CD4-positive, CD25-positive, alpha-beta regulatory T cell (primary cell): Measurements from ENCODE around the gene ZBED2. TPM values are rescaled to one million over a fixed set of nuclear protein-coding genes. Genes with fewer than 3 reads are reported as not detected.

Experiments used
- ATAC-seq, 2 donors: fragments of 150-1000 bp; cut with Tn5 transposase; one replicate each; pipeline ENCODE4 v1.10.0; 2021; ENCODE audit warnings: low read depth in 2 of 2, moderate number of reproducible peaks in 2 of 2, moderate library complexity in 1 of 2
- DNase-seq, 3 donors: peaks; one replicate each; pipeline versions ENCODE4 v3.0.0 to v3.0.0-alpha.2; 2012 to 2022; ENCODE audit warnings: mixed read lengths in 1 of 3
- H3K27ac ChIP-seq: one replicate; pipeline ENCODE4 v1.7.0; 2013; ENCODE audit warnings: mild to moderate bottlenecking, low read length; ENCODE audit not compliant: insufficient read depth, poor library complexity, severe bottlenecking
- H3K27me3 ChIP-seq: one replicate; pipeline ENCODE4 v1.7.0; 2013; ENCODE audit warnings: low read length; ENCODE audit not compliant: control insufficient read depth, insufficient read depth
- H3K36me3 ChIP-seq: one replicate; pipeline ENCODE4 v1.7.0; 2013; ENCODE audit warnings: mild to moderate bottlenecking, low read length, moderate library complexity; ENCODE audit not compliant: control insufficient read depth, insufficient read depth
- H3K4me1 ChIP-seq: 2 replicates; pipeline ENCODE4 v1.7.0; 2013; ENCODE audit warnings: mild to moderate bottlenecking, low read length; ENCODE audit not compliant: insufficient read depth, control insufficient read depth, poor library complexity, severe bottlenecking
- H3K4me3 ChIP-seq: one replicate; pipeline ENCODE4 v1.7.0; 2013; ENCODE audit warnings: low read depth, mild to moderate bottlenecking, low read length, moderate library complexity
- H3K9me3 ChIP-seq, 2 experiments: 1 replicate in 1 of 2; 2 replicates in 1 of 2; pipeline ENCODE4 v1.7.0; 2013; ENCODE audit warnings: low read length in 2 of 2, mild to moderate bottlenecking in 1 of 2, moderate library complexity in 1 of 2; ENCODE audit not compliant: control insufficient read depth in 2 of 2
- H3K27ac Mint-ChIP-seq, 3 donors: one replicate each; pipeline ENCODE4 v1.8.0; 2020 to 2022; ENCODE audit warnings: mild to moderate bottlenecking in 3 of 3, mixed read lengths in 3 of 3, moderate library complexity in 2 of 3
- H3K27me3 Mint-ChIP-seq: one replicate; pipeline ENCODE4 v1.8.0; 2022; ENCODE audit warnings: mild to moderate bottlenecking, mixed read lengths
- H3K36me3 Mint-ChIP-seq: one replicate; pipeline ENCODE4 v1.8.0; 2020; ENCODE audit warnings: mixed read lengths
- H3K4me1 Mint-ChIP-seq, 4 donors: one replicate each; pipeline ENCODE4 v1.8.0; 2020 to 2022; ENCODE audit warnings: mixed read lengths in 4 of 4, mild to moderate bottlenecking in 1 of 4
- H3K4me3 Mint-ChIP-seq, 4 donors: one replicate each; pipeline ENCODE4 v1.8.0; 2020 to 2022; ENCODE audit warnings: mild to moderate bottlenecking in 4 of 4, mixed read lengths in 4 of 4, moderate library complexity in 3 of 4
- H3K9me3 Mint-ChIP-seq, 7 donors: one replicate each; pipeline ENCODE4 v1.8.0; 2020 to 2022; ENCODE audit warnings: mixed read lengths in 7 of 7, mild to moderate bottlenecking in 3 of 7, moderate library complexity in 2 of 7
- polyA plus RNA-seq, 4 donors: library from polyadenylated mRNA; unstranded; fragments of 300-500 nt; fragmentation: Illumina TruSeq; gene quantifications; one replicate each; pipeline ENCODE4 v1.2.3, GENCODE V29; 2021
- total RNA-seq: library from RNA; stranded (reverse); gene quantifications from one replicate; pipeline ENCODE4 v1.2.3, GENCODE V29; 2022

Gene ZBED2
- total and polyA plus RNA-seq, 5 donors from 2014 or later = 0.15 to 1.00 (median 0.54) TPM; not detected in 1

- peaks cover 20% of the 10 kb centered on the region for H3K36me3 ChIP-seq
- Mint-ChIP-seq H3K4me3 (no peak overlapping the region), H3K9me3 (peaks cover 0 to 3% (median 0%) of the 10 kb centered on the region in 7 donors), H3K27me3 (no peaks in the 10 kb centered on the region), H3K4me1 (peaks cover 10 to 37% (median 23%) of the 10 kb centered on the region in 4 donors), H3K27ac (peak overlapping the region in 1 of 3 donors; percentile 9), H3K36me3 (peaks cover 18% of the 10 kb centered on the region)
- H3K27ac ChIP-seq = no peak overlapping the region
- H3K27me3 ChIP-seq = no peaks in the 10 kb centered on the region
- no peak overlapping the region for H3K4me3 ChIP-seq
- ATAC-seq (no peak), DNase-seq (no peak)
- peaks cover 21% of the 10 kb centered on the region for H3K4me1 ChIP-seq
- H3K9me3 ChIP-seq = no peaks in the 10 kb centered on the region
Observed at GRCh38 chr3:111619833-111620232, 24.7 kb upstream of the ZBED2 start.

GRCh38 chr3:111618945-111619344, 23.8 kb upstream of the ZBED2 start:
- Mint-ChIP-seq H3K4me1 (peaks cover 5 to 41% (median 24%) of the 10 kb centered on the region in 4 donors), H3K36me3 (peaks cover 18% of the 10 kb centered on the region)

GRCh38 chr3:111617912-111618601, 22.9 kb upstream of the ZBED2 start:
- no peak overlapping the region for H3K4me3 Mint-ChIP-seq
- H3K27ac Mint-ChIP-seq = peak overlapping the region in 2 of 3 donors; percentile 71 to 80
- H3K36me3 ChIP-seq = peaks cover 13% of the 10 kb centered on the region
- H3K4me1 ChIP-seq = peaks cover 21% of the 10 kb centered on the region
- H3K27ac ChIP-seq = no peak overlapping the region
- no peak overlapping the region for H3K4me3 ChIP-seq
- no peak for DNase-seq
- no peak for ATAC-seq
- H3K9me3 ChIP-seq = no peaks in the 10 kb centered on the region
- H3K27me3 Mint-ChIP-seq = no peaks in the 10 kb centered on the region
- H3K27me3 ChIP-seq = no peaks in the 10 kb centered on the region
- H3K36me3 Mint-ChIP-seq = peaks cover 18% of the 10 kb centered on the region
- peaks cover 5 to 41% (median 25%) of the 10 kb centered on the region in 4 donors for H3K4me1 Mint-ChIP-seq
- H3K9me3 Mint-ChIP-seq = no peaks in the 10 kb centered on the region

More at GRCh38 chr3:111618945-111619344, 23.8 kb upstream of the ZBED2 start:
- Mint-ChIP-seq H3K27me3 (no peaks in the 10 kb centered on the region), H3K27ac (peak overlapping the region in 2 of 3 donors; percentile 9 to 73), H3K4me3 (no peak overlapping the region), H3K9me3 (no peaks in the 10 kb centered on the region)
- H3K27me3 ChIP-seq = no peaks in the 10 kb centered on the region
- no peaks in the 10 kb centered on the region for H3K9me3 ChIP-seq
- ATAC-seq (no peak), DNase-seq (no peak)
- peaks cover 21% of the 10 kb centered on the region for H3K4me1 ChIP-seq
- no peak overlapping the region for H3K27ac ChIP-seq
- peaks cover 14% of the 10 kb centered on the region for H3K36me3 ChIP-seq
- H3K4me3 ChIP-seq = no peak overlapping the region

GRCh38 chr3:111617406-111617805, 22.3 kb upstream of the ZBED2 start:
- Mint-ChIP-seq H3K27ac (peak overlapping the region in 2 of 3 donors; percentile 60 to 71), H3K27me3 (no peaks in the 10 kb centered on the region), H3K36me3 (peaks cover 22% of the 10 kb centered on the region), H3K4me3 (no peak overlapping the region), H3K4me1 (peaks cover 5 to 45% (median 29%) of the 10 kb centered on the region in 4 donors), H3K9me3 (no peaks in the 10 kb centered on the region)
- Histone ChIP-seq H3K27ac (peak overlapping the region; percentile 62), H3K9me3 (no peaks in the 10 kb centered on the region), H3K36me3 (peaks cover 14% of the 10 kb centered on the region), H3K27me3 (no peaks in the 10 kb centered on the region), H3K4me3 (no peak overlapping the region), H3K4me1 (peaks cover 21% of the 10 kb centered on the region)
- ATAC-seq = no peak
- no peak for DNase-seq

- H3K36me3 Mint-ChIP-seq = peaks cover 23% of the 10 kb centered on the region
- H3K4me1 ChIP-seq = peaks cover 21% of the 10 kb centered on the region
- no peaks in the 10 kb centered on the region for H3K27me3 ChIP-seq
- peak overlapping the region in 3 of 4 donors; percentile 18 to 65 (median 53) for H3K4me3 Mint-ChIP-seq
- H3K4me1 Mint-ChIP-seq = peaks cover 5 to 49% (median 30%) of the 10 kb centered on the region in 4 donors
- peak overlapping the region; percentile 13 for H3K4me3 ChIP-seq
- peak; percentile 95 to 97 for ATAC-seq
- no peaks in the 10 kb centered on the region for H3K27me3 Mint-ChIP-seq
- H3K36me3 ChIP-seq = peaks cover 14% of the 10 kb centered on the region
- no peaks in the 10 kb centered on the region for H3K9me3 Mint-ChIP-seq
- peak overlapping the region; percentile 62 for H3K27ac ChIP-seq
- peak; percentile 9 to 93 (median 64) for DNase-seq
- H3K9me3 ChIP-seq = no peaks in the 10 kb centered on the region
- H3K27ac Mint-ChIP-seq = peak overlapping the region; percentile 71 to 94 (median 91)
Observed at GRCh38 chr3:111616417-111617105, 21.4 kb upstream of the ZBED2 start.

- DNase-seq (no peak), ATAC-seq (no peak)
- Mint-ChIP-seq H3K36me3 (peaks cover 26% of the 10 kb centered on the region), H3K27me3 (no peaks in the 10 kb centered on the region), H3K4me1 (peaks cover 5 to 56% (median 36%) of the 10 kb centered on the region in 4 donors), H3K27ac (peak overlapping the region; percentile 4 to 91 (median 71)), H3K9me3 (no peaks in the 10 kb centered on the region), H3K4me3 (peak overlapping the region in 2 of 4 donors; percentile 18 to 53)
- Histone ChIP-seq H3K4me1 (peaks cover 28% of the 10 kb centered on the region), H3K36me3 (peaks cover 14% of the 10 kb centered on the region), H3K9me3 (no peaks in the 10 kb centered on the region), H3K4me3 (peak overlapping the region; percentile 13), H3K27me3 (no peaks in the 10 kb centered on the region), H3K27ac (peak overlapping the region; percentile 62)
Observed at GRCh38 chr3:111615880-111616279, 20.7 kb upstream of the ZBED2 start.

GRCh38 chr3:111613294-111613693, 18.1 kb upstream of the ZBED2 start:
- Mint-ChIP-seq H3K36me3 (peaks cover 28% of the 10 kb centered on the region), H3K27me3 (no peaks in the 10 kb centered on the region), H3K4me1 (peaks cover 21 to 78% (median 55%) of the 10 kb centered on the region in 4 donors), H3K4me3 (no peak overlapping the region), H3K27ac (peak overlapping the region in 1 of 3 donors; percentile 76), H3K9me3 (no peaks in the 10 kb centered on the region)
- H3K9me3 ChIP-seq = no peaks in the 10 kb centered on the region
- H3K36me3 ChIP-seq = peaks cover 14% of the 10 kb centered on the region
- ATAC-seq (no peak), DNase-seq (no peak)
- H3K27ac ChIP-seq = no peak overlapping the region
- H3K27me3 ChIP-seq = no peaks in the 10 kb centered on the region
- H3K4me3 ChIP-seq = no peak overlapping the region
- peaks cover 46% of the 10 kb centered on the region for H3K4me1 ChIP-seq
